Stimulated activated CD8-positive, alpha-beta memory T cell treated with anti-CD3 and anti-CD28 coated beads, Interleukin-7, amount 100 ng/mL, for 24 hours (primary cell): Measurements from ENCODE around the gene ZNF10.

Source experiments
- DNase-seq: peaks from one replicate; pipeline ENCODE4 v3.0.0-alpha.2; 2020; ENCODE audit warnings: low read depth

ZNF10 gene

DNA sequence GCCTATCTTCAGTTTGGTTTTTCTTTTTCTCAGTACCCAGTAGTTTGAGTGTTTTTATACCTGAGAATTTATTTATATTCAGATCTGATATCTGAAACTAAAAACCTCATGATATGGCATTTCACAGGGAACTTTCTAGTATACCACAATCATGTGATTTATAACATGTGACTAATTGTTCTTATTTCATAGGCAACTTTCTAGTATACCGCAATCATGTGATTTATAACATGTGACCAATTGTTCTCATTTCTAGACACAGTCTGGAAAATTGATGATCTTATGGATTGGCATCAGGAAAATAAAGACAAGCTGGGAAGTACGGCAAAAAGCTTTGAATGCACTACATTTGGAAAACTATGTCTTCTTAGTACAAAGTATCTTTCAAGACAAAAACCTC is 71.5 kb downstream of the ZNF10 start:
- DNase-seq = no peak

DNA sequence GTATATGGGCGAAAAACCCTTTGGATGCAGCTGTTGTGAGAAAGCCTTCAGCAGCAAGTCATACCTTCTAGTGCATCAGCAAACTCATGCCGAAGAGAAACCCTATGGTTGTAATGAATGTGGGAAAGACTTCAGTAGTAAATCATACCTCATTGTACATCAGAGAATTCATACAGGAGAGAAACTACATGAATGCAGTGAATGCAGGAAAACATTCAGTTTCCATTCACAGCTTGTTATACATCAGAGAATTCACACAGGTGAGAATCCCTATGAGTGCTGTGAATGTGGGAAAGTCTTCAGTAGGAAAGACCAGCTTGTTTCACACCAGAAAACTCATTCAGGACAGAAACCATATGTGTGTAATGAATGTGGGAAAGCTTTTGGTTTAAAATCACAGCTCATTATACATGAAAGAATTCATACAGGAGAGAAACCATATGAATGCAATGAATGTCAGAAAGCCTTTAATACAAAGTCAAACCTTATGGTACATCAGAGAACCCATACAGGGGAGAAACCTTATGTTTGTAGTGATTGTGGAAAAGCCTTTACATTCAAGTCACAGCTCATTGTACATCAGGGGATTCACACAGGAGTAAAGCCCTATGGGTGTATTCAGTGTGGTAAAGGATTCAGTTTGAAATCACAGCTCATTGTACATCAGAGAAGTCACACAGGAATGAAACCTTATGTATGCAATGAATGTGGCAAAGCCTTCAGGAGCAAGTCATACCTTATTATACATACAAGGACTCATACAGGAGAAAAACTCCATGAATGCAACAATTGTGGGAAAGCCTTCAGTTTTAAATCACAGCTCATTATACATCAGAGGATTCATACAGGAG is 72.3 kb downstream of the ZNF10 start:
- DNase-seq = no peak

DNA sequence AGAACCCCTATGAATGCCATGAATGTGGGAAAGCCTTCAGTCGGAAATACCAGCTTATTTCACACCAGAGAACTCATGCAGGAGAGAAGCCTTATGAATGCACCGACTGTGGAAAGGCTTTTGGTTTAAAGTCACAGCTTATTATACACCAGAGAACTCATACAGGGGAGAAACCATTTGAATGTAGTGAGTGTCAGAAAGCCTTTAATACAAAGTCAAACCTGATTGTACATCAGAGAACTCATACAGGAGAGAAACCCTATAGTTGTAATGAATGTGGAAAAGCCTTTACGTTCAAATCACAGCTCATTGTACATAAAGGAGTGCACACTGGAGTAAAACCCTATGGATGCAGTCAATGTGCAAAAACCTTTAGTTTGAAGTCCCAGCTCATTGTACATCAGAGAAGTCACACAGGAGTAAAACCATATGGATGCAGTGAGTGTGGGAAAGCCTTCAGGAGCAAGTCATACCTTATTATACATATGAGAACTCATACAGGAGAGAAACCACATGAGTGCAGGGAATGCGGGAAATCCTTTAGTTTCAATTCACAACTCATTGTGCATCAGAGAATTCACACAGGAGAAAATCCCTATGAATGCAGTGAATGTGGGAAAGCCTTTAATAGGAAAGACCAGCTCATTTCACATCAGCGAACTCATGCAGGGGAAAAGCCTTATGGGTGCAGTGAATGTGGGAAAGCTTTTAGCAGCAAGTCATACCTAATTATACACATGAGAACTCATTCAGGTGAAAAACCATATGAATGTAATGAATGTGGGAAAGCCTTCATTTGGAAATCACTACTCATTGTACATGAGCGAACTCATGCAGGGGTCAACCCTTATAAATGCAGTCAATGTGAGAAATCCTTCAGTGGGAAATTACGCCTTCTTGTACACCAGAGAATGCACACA is 73.2 kb downstream of the ZNF10 start:
- DNase-seq = no peak

DNA sequence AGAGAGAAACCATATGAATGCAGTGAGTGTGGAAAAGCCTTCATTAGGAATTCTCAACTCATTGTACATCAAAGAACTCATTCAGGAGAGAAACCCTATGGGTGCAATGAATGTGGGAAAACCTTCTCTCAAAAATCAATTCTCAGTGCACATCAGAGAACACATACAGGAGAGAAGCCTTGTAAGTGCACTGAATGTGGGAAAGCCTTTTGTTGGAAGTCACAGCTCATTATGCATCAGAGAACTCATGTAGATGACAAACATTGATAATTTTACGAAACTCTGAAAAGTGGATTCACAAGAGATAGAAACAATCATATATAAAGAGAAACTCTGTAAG is 73.8 kb downstream of the ZNF10 start:
- no peak for DNase-seq

DNA sequence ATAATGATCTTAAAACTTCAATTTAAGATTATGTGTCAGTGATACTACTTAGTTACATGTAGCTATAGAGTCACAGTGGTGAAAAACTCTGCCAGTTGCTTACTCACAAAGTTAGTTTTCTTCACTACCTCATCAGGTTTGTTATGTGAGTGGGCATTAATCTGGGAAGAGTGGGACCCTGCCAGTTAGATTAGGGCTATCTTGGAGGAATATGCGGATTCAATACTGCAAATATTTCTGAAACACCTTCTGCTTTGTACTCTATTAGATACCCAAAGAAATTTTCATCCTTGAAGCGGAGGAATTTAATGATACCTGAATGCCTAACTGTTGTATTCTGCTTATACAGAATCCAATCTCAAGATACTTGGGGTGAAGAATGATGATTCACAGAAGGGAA is 76.0 kb downstream of the ZNF10 start:
- no peak for DNase-seq
